GM10248 (cell line): Measurements from ENCODE around the gene ADGRD1.
A peak's percentile ranks its signal among the peaks of the same experiment; 100 is the strongest.

Experiments used
- CTCF ChIA-PET: fragments of 300-600 bp; sonication (Branson Sonifier 250); formaldehyde crosslinking; extraction: SDS; loops from one replicate; lab custom pipeline; 2021; ENCODE audit warnings: antibody characterized with exemption; lab: Yijun Ruan, JAX
- POLR2A ChIA-PET: fragments of 350-650 bp; sonication (Branson Sonifier 250); formaldehyde crosslinking; extraction: SDS; loops from one replicate; lab custom pipeline; 2020; ENCODE audit warnings: antibody characterized with exemption; lab: Yijun Ruan, JAX
- DNase-seq: peaks from one replicate; pipeline ENCODE4 v3.0.0; 2012; ENCODE audit errors: extremely low spot score
- TF ChIP-seq, protein P1 (sequence below): IDR thresholded peaks from 2 replicates; pipeline ENCODE4 v1.5.1; 2012; ENCODE audit warnings: mild to moderate bottlenecking, low read depth; ENCODE audit errors: extremely low read depth, missing control alignments, control extremely low read depth

ADGRD1 gene

DNA sequence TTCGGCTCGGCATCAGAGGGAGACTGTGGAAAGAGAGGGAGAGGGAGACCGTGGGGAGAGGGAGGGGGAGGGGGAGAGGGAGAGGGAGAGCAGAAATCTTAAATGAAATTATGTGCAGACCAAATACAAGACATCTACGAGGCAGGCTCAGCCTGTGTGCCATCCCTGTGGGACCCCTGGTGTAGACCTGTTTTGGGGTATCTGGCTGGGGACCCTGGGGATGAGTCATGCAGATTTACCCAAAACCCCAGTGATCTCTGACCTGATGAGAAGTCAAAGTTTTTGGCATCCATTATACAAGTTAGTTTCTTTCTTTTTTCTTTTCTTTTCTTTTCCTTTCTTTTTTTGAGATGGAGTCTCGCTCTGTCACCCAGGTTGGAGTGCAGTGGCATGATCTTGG is 44.4 kb downstream of the ADGRD1 start:
- TF ChIP-seq, protein P1, sequence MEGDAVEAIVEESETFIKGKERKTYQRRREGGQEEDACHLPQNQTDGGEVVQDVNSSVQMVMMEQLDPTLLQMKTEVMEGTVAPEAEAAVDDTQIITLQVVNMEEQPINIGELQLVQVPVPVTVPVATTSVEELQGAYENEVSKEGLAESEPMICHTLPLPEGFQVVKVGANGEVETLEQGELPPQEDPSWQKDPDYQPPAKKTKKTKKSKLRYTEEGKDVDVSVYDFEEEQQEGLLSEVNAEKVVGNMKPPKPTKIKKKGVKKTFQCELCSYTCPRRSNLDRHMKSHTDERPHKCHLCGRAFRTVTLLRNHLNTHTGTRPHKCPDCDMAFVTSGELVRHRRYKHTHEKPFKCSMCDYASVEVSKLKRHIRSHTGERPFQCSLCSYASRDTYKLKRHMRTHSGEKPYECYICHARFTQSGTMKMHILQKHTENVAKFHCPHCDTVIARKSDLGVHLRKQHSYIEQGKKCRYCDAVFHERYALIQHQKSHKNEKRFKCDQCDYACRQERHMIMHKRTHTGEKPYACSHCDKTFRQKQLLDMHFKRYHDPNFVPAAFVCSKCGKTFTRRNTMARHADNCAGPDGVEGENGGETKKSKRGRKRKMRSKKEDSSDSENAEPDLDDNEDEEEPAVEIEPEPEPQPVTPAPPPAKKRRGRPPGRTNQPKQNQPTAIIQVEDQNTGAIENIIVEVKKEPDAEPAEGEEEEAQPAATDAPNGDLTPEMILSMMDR: no peak
- POLR2A ChIA-PET: no interaction called here
- CTCF ChIA-PET: no interaction called here
- DNase-seq: no peak

DNA sequence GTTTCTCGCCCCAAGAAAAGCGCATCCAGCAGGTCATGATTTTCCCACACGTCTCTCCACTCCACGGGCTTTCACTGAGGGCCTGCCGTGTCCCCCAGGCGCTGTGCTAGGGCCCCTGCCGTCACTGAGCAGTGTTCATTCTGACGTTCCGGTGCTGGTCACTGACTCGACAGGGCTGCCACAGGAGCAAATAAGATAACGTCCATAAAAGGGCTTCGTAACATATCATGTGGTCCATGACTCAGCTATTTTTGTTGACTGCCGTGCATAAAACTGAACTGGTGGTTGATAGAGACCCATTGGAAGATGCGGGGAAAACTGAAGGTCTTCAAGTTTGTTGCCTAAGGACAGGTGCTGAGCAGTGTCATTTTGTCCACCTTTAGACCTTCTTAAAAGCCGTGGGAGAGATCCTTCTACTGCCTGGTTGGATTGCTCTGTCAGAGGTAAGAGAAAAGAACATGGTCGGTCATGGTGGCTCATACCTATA is 46.3 kb downstream of the ADGRD1 start:
- POLR2A ChIA-PET: interaction anchor here (0.6 kb wide), 1 partner anchor 950 kb away, joined by 5 read pairs; the partner anchor contains the start of gene EP400
- TF ChIP-seq, protein P1: no peak
- no peak for DNase-seq
- CTCF ChIA-PET: no interaction called here

DNA sequence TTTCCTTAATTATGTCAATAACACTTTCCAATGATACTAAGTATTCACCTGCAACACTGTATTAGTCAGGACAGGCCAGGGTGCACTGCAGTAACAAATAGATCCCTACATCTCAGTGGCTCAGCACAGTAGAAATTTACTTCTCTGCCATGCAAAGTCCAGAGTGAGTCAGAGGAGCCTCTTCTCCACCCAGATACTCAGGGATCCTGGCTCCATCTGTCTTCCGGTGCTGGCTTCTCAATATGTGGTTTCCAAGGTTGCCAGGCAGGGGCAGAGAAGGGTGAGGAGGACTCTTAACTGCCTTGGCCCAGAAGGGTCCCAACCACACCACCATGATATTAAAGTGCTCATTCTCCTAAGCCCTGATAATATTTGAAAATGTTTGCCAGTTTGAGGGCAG is 47.8 kb downstream of the ADGRD1 start:
- TF ChIP-seq, protein P1: no peak
- ChIA-PET CTCF (no interaction called here), POLR2A (no interaction called here)
- no peak for DNase-seq

DNA sequence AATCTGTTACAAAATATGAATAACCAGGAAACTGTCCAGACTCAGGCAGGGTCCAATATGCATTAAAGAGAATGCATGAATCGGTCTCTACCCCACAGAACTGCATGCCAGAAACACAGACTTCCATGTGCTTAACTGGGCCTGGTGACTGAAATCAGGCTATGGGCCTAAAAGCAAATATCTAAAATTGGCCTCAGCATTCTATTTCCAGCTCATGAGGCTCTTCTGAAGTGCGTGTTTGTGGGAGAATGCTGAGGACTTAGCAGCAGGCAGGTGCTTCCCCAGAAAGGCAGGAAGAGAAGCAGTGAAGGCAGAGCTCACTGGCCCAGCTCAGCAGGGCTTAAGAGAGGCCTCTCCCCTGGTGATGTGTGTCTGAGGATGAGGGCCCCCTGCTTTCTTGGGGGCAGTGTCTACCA is 48.5 kb downstream of the ADGRD1 start:
- peak; percentile 75 for DNase-seq
- POLR2A ChIA-PET: no interaction called here
- CTCF ChIA-PET: no interaction called here
- TF ChIP-seq, protein P1: no peak

DNA sequence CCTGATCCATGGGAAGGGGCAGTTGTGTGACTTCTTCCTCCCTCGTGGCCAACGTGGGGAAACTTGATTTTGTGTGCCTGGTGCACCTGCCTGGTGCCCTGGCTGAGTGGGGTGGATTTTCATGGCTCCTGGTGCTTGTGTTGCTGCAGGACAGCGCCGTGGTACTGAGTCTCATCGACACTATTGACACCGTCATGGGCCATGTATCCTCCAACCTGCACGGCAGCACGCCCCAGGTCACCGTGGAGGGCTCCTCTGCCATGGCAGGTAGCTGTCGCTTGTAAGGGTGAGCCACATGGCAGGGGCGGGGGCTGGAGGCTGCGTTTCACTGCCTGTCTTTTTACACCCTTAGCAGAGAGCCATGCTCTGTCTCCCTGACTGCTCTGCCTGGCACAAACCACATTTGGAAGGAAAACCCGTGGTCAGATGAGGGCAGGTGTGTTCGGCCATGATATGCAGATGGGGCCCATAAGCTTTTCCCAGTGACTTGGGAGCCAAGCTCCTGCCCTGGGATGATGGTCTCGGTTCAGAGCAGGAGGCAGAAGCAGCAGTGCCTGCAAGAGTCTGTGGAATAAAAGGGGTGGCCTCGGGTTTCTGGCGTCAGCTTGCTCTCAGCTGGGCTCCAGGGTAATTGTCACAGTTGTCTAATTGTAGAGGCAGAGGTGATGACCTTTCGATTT is 49.5 kb downstream of the ADGRD1 start:
- ChIA-PET POLR2A (no interaction called here), CTCF (interaction anchor here (1.0 to 1.2 kb wide), 2 partner anchors 9 to 14 kb away, joined by 3 read pairs; no protein-coding TSS in a partner anchor)
- TF ChIP-seq, protein P1: no peak
- no peak for DNase-seq

DNA sequence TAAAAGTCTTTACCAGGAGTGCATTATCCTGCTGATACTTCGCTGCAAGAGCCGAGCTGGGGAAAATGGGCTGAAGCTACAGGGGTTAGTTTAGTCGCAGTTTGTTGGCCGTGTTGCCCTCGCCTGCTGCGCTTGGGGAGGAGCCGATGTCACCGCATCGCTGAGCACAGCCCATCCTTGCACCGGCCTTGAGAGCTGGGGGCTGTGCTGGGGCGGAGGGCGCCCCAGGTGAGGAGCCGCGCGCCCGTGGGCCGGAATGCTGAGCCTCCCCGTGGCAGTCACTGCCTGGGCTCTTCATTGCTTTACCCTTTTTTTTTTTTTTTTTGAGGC is 50.0 kb downstream of the ADGRD1 start:
- TF ChIP-seq, protein P1: no peak
- ChIA-PET CTCF (interaction anchor here (1.0 to 1.2 kb wide), 2 partner anchors 9 to 14 kb away, joined by 3 read pairs; no protein-coding TSS in a partner anchor), POLR2A (no interaction called here)
- DNase-seq: no peak
